Mesodermal cell (in vitro differentiated cells): ENCODE measurements around the gene MYO1E.
"Not testable (repeated sequence)": the region's sequence is repeated elsewhere in the genome, so short reads cannot be mapped to it uniquely, and the experiment has no call there.

Experiments
- H3K27ac ChIP-seq: 2 replicates; pipeline ENCODE4 v1.7.0; 2013; ENCODE audit warnings: mild to moderate bottlenecking, low read depth, low read length, moderate library complexity; ENCODE audit not compliant: severe bottlenecking
- H3K36me3 ChIP-seq: 2 replicates; pipeline ENCODE4 v1.7.1; 2013; ENCODE audit warnings: mild to moderate bottlenecking, low read length, moderate library complexity; ENCODE audit not compliant: control insufficient read depth, insufficient read depth
- H3K4me1 ChIP-seq: one replicate; pipeline ENCODE4 v1.7.1; 2013; ENCODE audit warnings: mild to moderate bottlenecking, low read length; ENCODE audit not compliant: insufficient read depth, control insufficient read depth, poor library complexity, severe bottlenecking
- H3K4me3 ChIP-seq: 2 replicates; pipeline ENCODE4 v1.7.0; 2013; ENCODE audit warnings: low read length, control low read depth, mild to moderate bottlenecking; ENCODE audit not compliant: insufficient read depth, poor library complexity, severe bottlenecking; ENCODE audit errors: extremely low read depth
- H3K9me3 ChIP-seq: 2 replicates; pipeline ENCODE4 v1.7.1; 2013; ENCODE audit warnings: mild to moderate bottlenecking, low read length, moderate library complexity; ENCODE audit not compliant: control insufficient read depth
- WGBS, 2 experiments: methylation state at CpG; one replicate each; pipeline ENCODE4 v1.1.5; 2013; ENCODE audit warnings: missing lambda C conversion rate in 2 of 2; ENCODE audit not compliant: insufficient coverage in 2 of 2; 5-methylcytosine and 5-hydroxymethylcytosine counted together

MYO1E gene

GRCh38 chr15:59166601-59167265 lies 205.9 kb downstream of the MYO1E start:
- H3K36me3 ChIP-seq, result peaks cover 33% of the 10 kb centered on the region
- 79 to 86% methylated on average over 7 to 9 of the region's 11 CpGs for WGBS, 2 experiments
- H3K4me3 ChIP-seq, result no peak overlapping the region
- H3K4me1 ChIP-seq, result peaks cover 39% of the 10 kb centered on the region
- H3K9me3 ChIP-seq, result no peaks in the 10 kb centered on the region
- no peak overlapping the region for H3K27ac ChIP-seq

- H3K4me1 ChIP-seq, result peaks cover 39% of the 10 kb centered on the region
Measured at GRCh38 chr15:59166166-59166565, 206.5 kb downstream of the MYO1E start.

GRCh38 chr15:59165726-59166125 lies 206.9 kb downstream of the MYO1E start:
- Histone ChIP-seq H3K4me3 (no peak overlapping the region), H3K4me1 (peaks cover 38% of the 10 kb centered on the region), H3K27ac (no peak overlapping the region), H3K36me3 (peaks cover 24% of the 10 kb centered on the region), H3K9me3 (no peaks in the 10 kb centered on the region)
- 91 to 92% methylated on average over 2 of the region's 3 CpGs for WGBS, 2 experiments

More at GRCh38 chr15:59166166-59166565, 206.5 kb downstream of the MYO1E start:
- H3K4me3 ChIP-seq, result no peak overlapping the region
- peaks cover 28% of the 10 kb centered on the region for H3K36me3 ChIP-seq
- peak overlapping the region; percentile 18 for H3K27ac ChIP-seq
- no peaks in the 10 kb centered on the region for H3K9me3 ChIP-seq
- 60 to 71% methylated on average over 3 to 4 of the region's 4 CpGs for WGBS, 2 experiments

- H3K4me3 ChIP-seq, H3K9me3 ChIP-seq, H3K27ac ChIP-seq: not testable (repeated sequence)
- WGBS, 2 experiments, result 90 to 93% methylated on average over 2 to 5 of the region's 8 CpGs
- H3K4me1 ChIP-seq, result peaks cover 11% of the 10 kb centered on the region
- H3K36me3 ChIP-seq, result peaks cover 39% of the 10 kb centered on the region
Measured at GRCh38 chr15:59162080-59162479, 210.6 kb downstream of the MYO1E start.

GRCh38 chr15:59160880-59161593 lies 211.6 kb downstream of the MYO1E start:
- WGBS, 2 experiments, result 78 to 80% methylated on average over 22 to 23 of the region's 23 CpGs
- Histone ChIP-seq H3K36me3 (peaks cover 38% of the 10 kb centered on the region), H3K9me3 (no peaks in the 10 kb centered on the region), H3K27ac (no peak overlapping the region), H3K4me3 (no peak overlapping the region), H3K4me1 (peaks cover 6% of the 10 kb centered on the region)

GRCh38 chr15:59159210-59159609 lies 213.5 kb downstream of the MYO1E start:
- WGBS, 2 experiments, result 93 to 95% methylated on average over 5 to 9 of the region's 9 CpGs
- no peak overlapping the region for H3K27ac ChIP-seq
- H3K4me1 ChIP-seq, result no peaks in the 10 kb centered on the region
- no peaks in the 10 kb centered on the region for H3K9me3 ChIP-seq
- peaks cover 40% of the 10 kb centered on the region for H3K36me3 ChIP-seq
- no peak overlapping the region for H3K4me3 ChIP-seq

- H3K27ac ChIP-seq, result no peak overlapping the region
- H3K9me3 ChIP-seq, result no peaks in the 10 kb centered on the region
- WGBS, 2 experiments, result 94 to 96% methylated on average over 7 of the region's 7 CpGs
- no peak overlapping the region for H3K4me3 ChIP-seq
- H3K4me1 ChIP-seq, result no peaks in the 10 kb centered on the region
- peaks cover 46% of the 10 kb centered on the region for H3K36me3 ChIP-seq
Measured at GRCh38 chr15:59158701-59159034, 214.0 kb downstream of the MYO1E start.

- Histone ChIP-seq H3K4me1 (no peaks in the 10 kb centered on the region), H3K9me3 (no peaks in the 10 kb centered on the region), H3K27ac (no peak overlapping the region), H3K4me3 (no peak overlapping the region), H3K36me3 (peaks cover 52% of the 10 kb centered on the region)
- 91 to 100% methylated on average over 4 to 5 of the region's 9 CpGs for WGBS, 2 experiments
Measured at GRCh38 chr15:59157840-59158700, 214.6 kb downstream of the MYO1E start.

- peaks cover 54% of the 10 kb centered on the region for H3K36me3 ChIP-seq
- 100% methylated on average over 3 of the region's 5 CpGs for WGBS, 2 experiments
- H3K4me1 ChIP-seq, result no peaks in the 10 kb centered on the region
- no peak overlapping the region for H3K4me3 ChIP-seq
- no peak overlapping the region for H3K27ac ChIP-seq
- no peaks in the 10 kb centered on the region for H3K9me3 ChIP-seq
Measured at GRCh38 chr15:59157396-59157795, 215.3 kb downstream of the MYO1E start.

GRCh38 chr15:59155431-59155830 lies 217.2 kb downstream of the MYO1E start:
- Histone ChIP-seq H3K27ac (no peak overlapping the region), H3K4me3 (no peak overlapping the region), H3K36me3 (peaks cover 69% of the 10 kb centered on the region), H3K4me1 (no peaks in the 10 kb centered on the region), H3K9me3 (no peaks in the 10 kb centered on the region)
- WGBS, 2 experiments, result 92 to 98% methylated on average over 4 of the region's 4 CpGs
